Keratinocyte (primary cell): ENCODE results near the gene ATXN10. TPM values are rescaled to one million over a fixed set of nuclear protein-coding genes. Genes with fewer than 3 reads are reported as not detected.

Experiments used
- DNase-seq: peaks from one replicate; pipeline ENCODE4 v3.0.0-alpha.2; 2011; ENCODE audit warnings: low read depth, missing footprints, low spot score
- FAIRE-seq: peaks from 2 replicates; lab custom pipeline; 2011; peaks lifted over from hg19 to GRCh38; lab: Jason Lieb, UNC
- H2AFZ ChIP-seq: 2 replicates; pipeline ENCODE4 v1.6.0; 2012; ENCODE audit warnings: low read length, control low read depth, inconsistent platforms; ENCODE audit not compliant: control insufficient read depth
- H3K27ac ChIP-seq: 2 replicates; pipeline ENCODE4 v1.5.1; 2011; ENCODE audit warnings: low read length; ENCODE audit not compliant: control insufficient read depth, insufficient read depth
- H3K27me3 ChIP-seq: 3 replicates; pipeline ENCODE4 v1.6.0; 2011; ENCODE audit warnings: low read length; ENCODE audit not compliant: control insufficient read depth, insufficient read depth; ENCODE audit errors: extremely low read depth
- H3K36me3 ChIP-seq, 2 experiments: 2 replicates in 1 of 2; 3 replicates in 1 of 2; pipeline ENCODE4 v1.5.1; 2011; ENCODE audit warnings: low read length in 2 of 2, mild to moderate bottlenecking in 1 of 2; ENCODE audit not compliant: control insufficient read depth in 2 of 2, insufficient read depth in 2 of 2; ENCODE audit errors: extremely low read depth in 1 of 2
- H3K4me1 ChIP-seq: 3 replicates; pipeline ENCODE4 v1.5.1; 2011; ENCODE audit warnings: low read length; ENCODE audit not compliant: control insufficient read depth, insufficient read depth; ENCODE audit errors: extremely low read depth
- H3K4me2 ChIP-seq: 3 replicates; pipeline ENCODE4 v1.6.0; 2011; ENCODE audit warnings: low read depth, low read length; ENCODE audit not compliant: control insufficient read depth, insufficient read depth; ENCODE audit errors: extremely low read depth
- H3K4me3 ChIP-seq, 3 experiments: fragments of 200-600 bp in 1 of 3; sonication (generic) in 1 of 3; 2 replicates in 2 of 3; 3 replicates in 1 of 3; pipeline ENCODE4 v1.5.1; 2011 to 2016; ENCODE audit warnings: low read length in 3 of 3, mild to moderate bottlenecking in 3 of 3, control low read depth in 2 of 3, inconsistent platforms in 1 of 3, low read depth in 1 of 3, mixed read lengths in 1 of 3, mixed run types in 1 of 3, moderate library complexity in 1 of 3; ENCODE audit not compliant: control insufficient read depth in 2 of 3, insufficient read depth in 2 of 3; ENCODE audit errors: extremely low read depth in 1 of 3
- H3K79me2 ChIP-seq: 2 replicates; pipeline ENCODE4 v1.6.0; 2012; ENCODE audit warnings: low read length; ENCODE audit not compliant: control insufficient read depth, insufficient read depth
- H3K9ac ChIP-seq: 3 replicates; pipeline ENCODE4 v1.6.0; 2011; ENCODE audit warnings: low read length; ENCODE audit not compliant: control insufficient read depth, insufficient read depth; ENCODE audit errors: extremely low read depth
- H3K9me1 ChIP-seq: 3 replicates; pipeline ENCODE4 v1.6.0; 2011; ENCODE audit warnings: low read length; ENCODE audit not compliant: control insufficient read depth, insufficient read depth; ENCODE audit errors: extremely low read depth
- H3K9me3 ChIP-seq: 2 replicates; pipeline ENCODE4 v1.5.1; 2012; ENCODE audit warnings: low read depth, low read length; ENCODE audit not compliant: control insufficient read depth
- H4K20me1 ChIP-seq: 3 replicates; pipeline ENCODE4 v1.6.0; 2011; ENCODE audit warnings: low read length; ENCODE audit not compliant: control insufficient read depth, insufficient read depth; ENCODE audit errors: extremely low read depth
- EZH2 ChIP-seq: IDR thresholded peaks from one replicate; pipeline ENCODE4 v1.6.1; 2012; ENCODE audit warnings: inconsistent platforms, mild to moderate bottlenecking, low read length, moderate library complexity
- dilution Hi-C: fragments of 300-500 bp; cut with MboI; formaldehyde crosslinking; loops from one replicate; pipeline ENCODE4 v1.7.0; 2020; ENCODE audit warnings: low sequenced_read_pairs; ENCODE audit not compliant: extremely low pct_ligation_motif_present
- polyA plus RNA-seq, 5 experiments: library from polyadenylated mRNA; depleted of rRNA in 3 of 5; stranded (reverse) in 3 of 5; stranded (forward) in 1 of 5; unstranded in 1 of 5; fragments of >200 nt; gene quantifications; 1 replicate in 1 of 5; 2 replicates in 3 of 5; 3 replicates in 1 of 5; pipeline versions ENCODE4 v1.2.1 to v1.2.3, GENCODE V29; 2011 to 2012; ENCODE audit warnings: missing spikeins in 2 of 5, low read depth in 1 of 5, low replicate concordance in 1 of 5
- TF ChIP-seq, protein P1 (sequence below), 3 experiments: IDR thresholded peaks in 1 of 3; conservative IDR thresholded peaks in 1 of 3; optimal IDR thresholded peaks in 1 of 3; 2 replicates in 2 of 3; 3 replicates in 1 of 3; pipeline versions ENCODE3 to v1.5.1; 2011; ENCODE audit warnings: low read length in 3 of 3, mild to moderate bottlenecking in 3 of 3, moderate library complexity in 2 of 3, control low read depth in 1 of 3, inconsistent platforms in 1 of 3; ENCODE audit not compliant: insufficient read depth in 2 of 3; ENCODE audit errors: extremely low read depth in 1 of 3

Gene ATXN10
- polyA plus RNA-seq, 1 donor (not counting 4 experiments of a cell fraction or from before 2014, with no cell fraction given): 276 TPM

DNA sequence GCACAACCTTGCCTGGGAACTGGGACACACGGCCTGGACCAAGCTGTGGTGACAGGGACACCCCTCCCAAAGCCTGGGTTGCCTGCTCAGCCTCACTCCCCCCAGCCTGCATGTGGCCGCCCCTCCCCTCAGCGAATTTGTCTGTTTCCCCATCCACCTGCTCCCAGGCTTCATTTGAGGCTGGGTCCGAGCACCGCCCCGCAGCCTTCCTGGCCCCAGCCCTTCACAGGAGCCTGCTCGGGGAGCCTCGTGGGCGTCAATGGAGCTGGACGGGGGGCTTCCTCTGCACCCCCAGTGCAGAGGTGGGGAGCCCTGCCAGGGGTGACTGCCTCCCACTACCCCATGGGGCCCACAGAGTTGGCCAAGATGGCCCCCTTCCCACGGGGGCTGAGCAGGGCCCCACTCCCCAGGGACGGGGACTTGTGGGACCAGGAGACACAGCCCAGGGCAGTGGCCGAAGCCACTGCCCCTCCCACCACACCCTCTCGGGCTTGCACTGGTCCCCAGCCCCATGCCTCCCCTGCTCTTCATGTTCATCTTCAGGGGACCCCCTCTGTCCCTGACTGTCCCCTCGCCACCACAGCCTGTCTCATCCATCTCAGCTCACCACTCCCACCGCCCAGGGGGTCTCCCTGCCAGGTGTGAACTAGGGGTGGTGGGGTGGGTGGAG is 213.7 kb downstream of the ATXN10 start:
- no peak overlapping the region for H2AFZ ChIP-seq
- DNase-seq: no peak
- peaks cover 38% of the 10 kb centered on the region for H3K27me3 ChIP-seq
- dilution Hi-C loops: no loop called here
- no peak overlapping the region for H3K27ac ChIP-seq
- no peak overlapping the region for H3K4me2 ChIP-seq
- H3K79me2 ChIP-seq: no peaks in the 10 kb centered on the region
- no peak overlapping the region for H3K9ac ChIP-seq
- H3K4me1 ChIP-seq: peaks cover 10% of the 10 kb centered on the region
- H3K9me3 ChIP-seq: no peaks in the 10 kb centered on the region
- no peak overlapping the region for H3K4me3 ChIP-seq
- TF ChIP-seq, protein P1, sequence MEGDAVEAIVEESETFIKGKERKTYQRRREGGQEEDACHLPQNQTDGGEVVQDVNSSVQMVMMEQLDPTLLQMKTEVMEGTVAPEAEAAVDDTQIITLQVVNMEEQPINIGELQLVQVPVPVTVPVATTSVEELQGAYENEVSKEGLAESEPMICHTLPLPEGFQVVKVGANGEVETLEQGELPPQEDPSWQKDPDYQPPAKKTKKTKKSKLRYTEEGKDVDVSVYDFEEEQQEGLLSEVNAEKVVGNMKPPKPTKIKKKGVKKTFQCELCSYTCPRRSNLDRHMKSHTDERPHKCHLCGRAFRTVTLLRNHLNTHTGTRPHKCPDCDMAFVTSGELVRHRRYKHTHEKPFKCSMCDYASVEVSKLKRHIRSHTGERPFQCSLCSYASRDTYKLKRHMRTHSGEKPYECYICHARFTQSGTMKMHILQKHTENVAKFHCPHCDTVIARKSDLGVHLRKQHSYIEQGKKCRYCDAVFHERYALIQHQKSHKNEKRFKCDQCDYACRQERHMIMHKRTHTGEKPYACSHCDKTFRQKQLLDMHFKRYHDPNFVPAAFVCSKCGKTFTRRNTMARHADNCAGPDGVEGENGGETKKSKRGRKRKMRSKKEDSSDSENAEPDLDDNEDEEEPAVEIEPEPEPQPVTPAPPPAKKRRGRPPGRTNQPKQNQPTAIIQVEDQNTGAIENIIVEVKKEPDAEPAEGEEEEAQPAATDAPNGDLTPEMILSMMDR (optimal IDR thresholded peaks at IDR 0.05 in 1 of 3, IDR thresholded peaks at IDR 0.05 in 1 of 3, conservative IDR thresholded peaks at IDR 0.05 in 1 of 3; ENCODE audit: extremely low read depth in 1 of 3, insufficient read depth in 2 of 3, low read length in 3 of 3): no peak
- no peak for TF ChIP-seq EZH2
- FAIRE-seq: no peak
- no peaks in the 10 kb centered on the region for H3K36me3 ChIP-seq
- no peaks in the 10 kb centered on the region for H4K20me1 ChIP-seq
- H3K9me1 ChIP-seq: no peaks in the 10 kb centered on the region

DNA sequence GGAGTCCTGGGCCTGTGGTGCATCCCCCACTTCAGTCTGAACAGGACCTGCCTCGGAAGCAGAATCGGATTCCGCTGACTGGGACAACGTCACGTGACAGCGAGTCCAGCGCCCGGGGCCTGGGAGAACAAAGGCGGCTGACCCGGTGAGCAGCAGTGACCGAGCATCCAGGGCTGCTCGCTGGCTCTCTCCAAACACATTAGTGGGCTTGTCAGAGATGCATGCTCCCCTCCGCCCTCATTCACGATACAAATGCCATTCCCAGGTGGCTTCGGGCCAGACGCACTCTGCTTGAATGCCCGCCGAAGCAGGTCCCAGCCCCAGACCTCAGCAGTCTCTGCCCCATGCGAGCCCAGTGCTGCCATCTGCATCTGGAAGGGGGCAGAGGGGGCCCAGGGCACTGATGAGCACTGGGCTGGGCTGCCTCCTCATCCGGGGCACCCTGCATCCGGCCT is 214.3 kb downstream of the ATXN10 start:
- H3K27me3 ChIP-seq: peaks cover 34% of the 10 kb centered on the region
- H3K36me3 ChIP-seq: no peaks in the 10 kb centered on the region
- DNase-seq: no peak
- H3K4me2 ChIP-seq: no peak overlapping the region
- no peak overlapping the region for H3K27ac ChIP-seq
- no peak for FAIRE-seq
- dilution Hi-C loops: no loop called here
- no peaks in the 10 kb centered on the region for H4K20me1 ChIP-seq
- H3K9me3 ChIP-seq: no peaks in the 10 kb centered on the region
- TF ChIP-seq, protein P1 (optimal IDR thresholded peaks at IDR 0.05 in 1 of 3, IDR thresholded peaks at IDR 0.05 in 1 of 3, conservative IDR thresholded peaks at IDR 0.05 in 1 of 3; ENCODE audit: extremely low read depth in 1 of 3, insufficient read depth in 2 of 3, low read length in 3 of 3): no peak
- TF ChIP-seq EZH2: no peak
- H3K4me3 ChIP-seq: no peak overlapping the region
- H3K79me2 ChIP-seq: no peaks in the 10 kb centered on the region
- no peak overlapping the region for H3K9ac ChIP-seq
- no peaks in the 10 kb centered on the region for H3K9me1 ChIP-seq
- peaks cover 10% of the 10 kb centered on the region for H3K4me1 ChIP-seq
- no peak overlapping the region for H2AFZ ChIP-seq
